OCI-LY7 (cell line): ENCODE data around the gene GALNT3. TPM values are rescaled to one million over a fixed set of nuclear protein-coding genes. Genes with fewer than 3 reads are reported as not detected.
A peak's percentile ranks its signal among the peaks of the same experiment; 100 is the strongest.

ENCODE experiments used
- BruUV-seq: library from RNA; stranded (reverse); fragments of 400-500 nt; replicated peaks from 2 replicates; lab custom pipeline; 2021; lab: Mats Ljungman, UMichigan
- CTCF ChIA-PET: fragments of 300-600 bp; sonication (Branson Sonifier 250); formaldehyde crosslinking; loops from one replicate; lab custom pipeline; 2022; ENCODE audit warnings: antibody characterized with exemption; ENCODE audit not compliant: unreplicated experiment; lab: Charles Lee
- POLR2A ChIA-PET: fragments of 300-600 bp; sonication (Branson Sonifier 250); formaldehyde crosslinking; loops from one replicate; lab custom pipeline; 2022; ENCODE audit warnings: antibody characterized with exemption; lab: Charles Lee
- DNase-seq: peaks from one replicate; pipeline ENCODE4 v3.0.0-alpha.2; 2015; ENCODE audit warnings: low spot score
- H2AFZ ChIP-seq: fragments of 200-600 bp; sonication (generic), shearing (Covaris generic); 2 replicates; pipeline ENCODE4 v1.6.1; 2014; ENCODE audit warnings: mild to moderate bottlenecking, antibody characterized with exemption, low read length, moderate library complexity
- H3K27ac ChIP-seq: fragments of 200-600 bp; sonication (generic); 2 replicates; pipeline ENCODE4 v1.5.1; 2014; ENCODE audit warnings: mixed run types, low read depth, mild to moderate bottlenecking, moderate library complexity, low read length, inconsistent platforms; ENCODE audit not compliant: poor library complexity, severe bottlenecking
- H3K36me3 ChIP-seq: fragments of 200-600 bp; sonication (generic); 2 replicates; pipeline ENCODE4 v1.6.1; 2014; ENCODE audit warnings: mild to moderate bottlenecking, antibody characterized with exemption, low read length, moderate library complexity, mixed read lengths; ENCODE audit not compliant: insufficient read depth
- H3K4me1 ChIP-seq: fragments of 200-600 bp; sonication (generic); 2 replicates; pipeline ENCODE4 v1.5.1; 2014; ENCODE audit warnings: mild to moderate bottlenecking, low read length; ENCODE audit not compliant: insufficient read depth, poor library complexity, severe bottlenecking
- H3K4me2 ChIP-seq: fragments of 200-600 bp; sonication (generic); 2 replicates; pipeline ENCODE4 v1.6.1; 2014; ENCODE audit warnings: mild to moderate bottlenecking, low read length
- H3K4me3 ChIP-seq: fragments of 200-600 bp; sonication (generic); 2 replicates; pipeline ENCODE4 v1.5.1; 2014; ENCODE audit warnings: mild to moderate bottlenecking, low read depth, low read length; ENCODE audit not compliant: poor library complexity, severe bottlenecking
- H3K79me2 ChIP-seq: fragments of 200-600 bp; sonication (generic); 2 replicates; pipeline ENCODE4 v1.6.1; 2016; ENCODE audit warnings: low read depth, mild to moderate bottlenecking, low read length, moderate library complexity, mixed read lengths; ENCODE audit not compliant: insufficient read depth
- H3K9me2 ChIP-seq: fragments of 200-600 bp; sonication (generic); 2 replicates; pipeline ENCODE4 v1.6.1; 2016; ENCODE audit warnings: mild to moderate bottlenecking, low read length, mixed read lengths; ENCODE audit not compliant: insufficient read depth
- H3K9me3 ChIP-seq: fragments of 200-600 bp; sonication (generic); 2 replicates; pipeline ENCODE4 v1.6.1; 2014; ENCODE audit warnings: mild to moderate bottlenecking, mixed run types, low read length, mixed read lengths
- H4K20me1 ChIP-seq: fragments of 200-600 bp; sonication (generic); 2 replicates; pipeline ENCODE4 v1.6.1; 2014; ENCODE audit warnings: mild to moderate bottlenecking, antibody characterized with exemption, low read length, moderate library complexity, mixed read lengths; ENCODE audit not compliant: insufficient read depth
- CTCF ChIP-seq: fragments of 200-600 bp; sonication (generic); conservative IDR thresholded peaks from 2 replicates; pipeline ENCODE4 v1.5.1; 2014; ENCODE audit warnings: mild to moderate bottlenecking, antibody characterized with exemption, low read length, moderate library complexity, mixed read lengths
- EZH2phosphoT487 ChIP-seq: fragments of 200-600 bp; sonication (generic); IDR thresholded peaks from 2 replicates; pipeline ENCODE4 v1.6.1; 2018; ENCODE audit warnings: low read depth, borderline replicate concordance, mild to moderate bottlenecking, mixed run types, antibody characterized with exemption, low read length, moderate library complexity, mixed read lengths
- intact Hi-C: fragments of 100-400 bp; cut with micrococcal nuclease; formaldehyde crosslinking; loops from one replicate; pipeline ENCODE4 v1.10.0; 2022; ENCODE audit not compliant: unreplicated experiment
- total RNA-seq, 2 experiments: library from RNA; depleted of rRNA in 1 of 2; stranded (reverse); fragments of >200 nt in 1 of 2; shearing (Covaris generic) in 1 of 2; gene quantifications; 2 replicates each; pipeline ENCODE4 v1.2.3, GENCODE V29; 2014 to 2022

Gene GALNT3
- total RNA-seq, 2 experiments from 2014 or later = 0.44 to 3.6 TPM

- Histone ChIP-seq H3K79me2 (no peaks in the 10 kb centered on the region), H4K20me1 (no peaks in the 10 kb centered on the region), H3K27ac (no peak overlapping the region), H3K4me1 (no peaks in the 10 kb centered on the region), H3K36me3 (no peaks in the 10 kb centered on the region), H3K9me3 (no peaks in the 10 kb centered on the region), H2AFZ (no peak overlapping the region), H3K4me3 (no peak overlapping the region), H3K4me2 (no peak overlapping the region), H3K9me2 (no peaks in the 10 kb centered on the region)
- BruUV-seq = no TSS peak
- POLR2A ChIA-PET = interaction anchor here (0.6 to 1.2 kb wide), 4 partner anchors 51 to 273 kb away, joined by 3 to 4 read pairs (median 3); no protein-coding TSS in a partner anchor
- no peak for TF ChIP-seq CTCF
- TF ChIP-seq EZH2phosphoT487 = no peak
- no peak for DNase-seq
- CTCF ChIA-PET = no interaction called here
- intact Hi-C loops = no loop called here
Measured at GRCh38 chr2:165706960-165707487, 87.0 kb downstream of the GALNT3 start.

- Histone ChIP-seq H3K27ac (no peak overlapping the region), H3K4me1 (peaks cover 23% of the 10 kb centered on the region), H3K9me3 (no peaks in the 10 kb centered on the region), H2AFZ (no peak overlapping the region), H4K20me1 (no peaks in the 10 kb centered on the region), H3K4me3 (no peak overlapping the region), H3K4me2 (no peak overlapping the region), H3K9me2 (no peaks in the 10 kb centered on the region), H3K36me3 (no peaks in the 10 kb centered on the region), H3K79me2 (no peaks in the 10 kb centered on the region)
- ChIA-PET POLR2A (interaction anchor here (0.5 to 1.7 kb wide), 8 partner anchors 18 to 174 kb away, joined by 3 to 5 read pairs (median 4); no protein-coding TSS in a partner anchor), CTCF (interaction anchor here (1.0 kb wide), 1 partner anchor 27 kb away, joined by 3 read pairs; no protein-coding TSS in a partner anchor)
- intact Hi-C loops = loop anchor here (5.0 kb wide), 1 partner anchor 171 kb away; no protein-coding TSS in a partner anchor
- TF ChIP-seq CTCF = no peak
- TF ChIP-seq EZH2phosphoT487 = no peak
- BruUV-seq = no TSS peak
- DNase-seq = no peak
Measured at GRCh38 chr2:165701147-165701546, 92.9 kb downstream of the GALNT3 start.

- Histone ChIP-seq H3K27ac (peak overlapping the region; percentile 41), H3K4me1 (peaks cover 23% of the 10 kb centered on the region), H3K9me3 (no peaks in the 10 kb centered on the region), H3K4me3 (no peak overlapping the region), H4K20me1 (no peaks in the 10 kb centered on the region), H2AFZ (peak overlapping the region; percentile 66), H3K79me2 (no peaks in the 10 kb centered on the region), H3K9me2 (no peaks in the 10 kb centered on the region), H3K4me2 (peak overlapping the region; percentile 39; the same call in 1 of the 2 replicates), H3K36me3 (no peaks in the 10 kb centered on the region)
- ChIA-PET CTCF (interaction anchor here (1.0 kb wide), 1 partner anchor 26 kb away, joined by 3 read pairs; no protein-coding TSS in a partner anchor), POLR2A (interaction anchor here (0.8 to 1.7 kb wide), 12 partner anchors 9 to 943 kb away, joined by 3 to 5 read pairs (median 3); no protein-coding TSS in a partner anchor)
- DNase-seq = no peak
- intact Hi-C loops = loop anchor here (5.0 kb wide), 1 partner anchor 172 kb away; no protein-coding TSS in a partner anchor
- no TSS peak for BruUV-seq
- TF ChIP-seq CTCF = no peak
- no peak for TF ChIP-seq EZH2phosphoT487
Measured at GRCh38 chr2:165700531-165700930, 93.5 kb downstream of the GALNT3 start.
